ENCODE measurements around the gene NRXN3.

NRXN3 gene

GRCh38 chr14:79089576-79089975, 919.4 kb downstream of the NRXN3 start:
- TF ChIP-seq, protein P1, sequence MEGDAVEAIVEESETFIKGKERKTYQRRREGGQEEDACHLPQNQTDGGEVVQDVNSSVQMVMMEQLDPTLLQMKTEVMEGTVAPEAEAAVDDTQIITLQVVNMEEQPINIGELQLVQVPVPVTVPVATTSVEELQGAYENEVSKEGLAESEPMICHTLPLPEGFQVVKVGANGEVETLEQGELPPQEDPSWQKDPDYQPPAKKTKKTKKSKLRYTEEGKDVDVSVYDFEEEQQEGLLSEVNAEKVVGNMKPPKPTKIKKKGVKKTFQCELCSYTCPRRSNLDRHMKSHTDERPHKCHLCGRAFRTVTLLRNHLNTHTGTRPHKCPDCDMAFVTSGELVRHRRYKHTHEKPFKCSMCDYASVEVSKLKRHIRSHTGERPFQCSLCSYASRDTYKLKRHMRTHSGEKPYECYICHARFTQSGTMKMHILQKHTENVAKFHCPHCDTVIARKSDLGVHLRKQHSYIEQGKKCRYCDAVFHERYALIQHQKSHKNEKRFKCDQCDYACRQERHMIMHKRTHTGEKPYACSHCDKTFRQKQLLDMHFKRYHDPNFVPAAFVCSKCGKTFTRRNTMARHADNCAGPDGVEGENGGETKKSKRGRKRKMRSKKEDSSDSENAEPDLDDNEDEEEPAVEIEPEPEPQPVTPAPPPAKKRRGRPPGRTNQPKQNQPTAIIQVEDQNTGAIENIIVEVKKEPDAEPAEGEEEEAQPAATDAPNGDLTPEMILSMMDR (IDR thresholded peaks at IDR 0.05; ENCODE audit: insufficient read depth, low read depth, low read length, missing control alignments) = no peak
- H3K4me3 ChIP-seq (ENCODE audit: low read depth, low read length) = no peak overlapping the region
- DNase-seq (ENCODE audit: low read depth) = no peak

DNA sequence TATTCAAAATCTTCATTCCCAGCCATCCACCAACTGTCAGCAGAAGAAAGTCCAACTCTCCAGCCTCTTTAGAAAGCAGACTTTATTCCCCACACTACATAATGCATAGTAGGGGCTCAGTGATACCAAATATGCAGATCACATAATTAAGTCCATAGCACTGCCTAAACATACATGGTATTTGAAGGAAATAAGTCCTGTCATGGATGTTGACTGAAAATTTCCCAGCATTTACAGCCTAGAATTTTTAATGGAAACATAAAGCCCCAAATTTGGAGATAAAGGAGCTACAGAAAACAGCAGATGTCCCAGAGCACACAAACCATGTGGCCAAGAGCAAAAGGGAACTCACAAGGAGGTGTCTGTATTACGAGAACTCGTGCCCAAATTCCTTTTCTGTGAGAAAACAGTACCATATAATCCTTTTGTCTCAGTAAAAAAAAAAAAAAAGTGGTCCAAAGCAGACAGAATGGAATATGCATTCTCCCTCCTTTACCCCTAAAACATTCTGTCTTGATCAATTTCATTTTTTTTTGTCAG, 920.5 kb downstream of the NRXN3 start:
- H3K4me3 ChIP-seq (ENCODE audit: low read depth, low read length) = no peak overlapping the region
- TF ChIP-seq, protein P1 (IDR thresholded peaks at IDR 0.05; ENCODE audit: insufficient read depth, low read depth, low read length, missing control alignments) = no peak
- DNase-seq (ENCODE audit: low read depth) = no peak

DNA sequence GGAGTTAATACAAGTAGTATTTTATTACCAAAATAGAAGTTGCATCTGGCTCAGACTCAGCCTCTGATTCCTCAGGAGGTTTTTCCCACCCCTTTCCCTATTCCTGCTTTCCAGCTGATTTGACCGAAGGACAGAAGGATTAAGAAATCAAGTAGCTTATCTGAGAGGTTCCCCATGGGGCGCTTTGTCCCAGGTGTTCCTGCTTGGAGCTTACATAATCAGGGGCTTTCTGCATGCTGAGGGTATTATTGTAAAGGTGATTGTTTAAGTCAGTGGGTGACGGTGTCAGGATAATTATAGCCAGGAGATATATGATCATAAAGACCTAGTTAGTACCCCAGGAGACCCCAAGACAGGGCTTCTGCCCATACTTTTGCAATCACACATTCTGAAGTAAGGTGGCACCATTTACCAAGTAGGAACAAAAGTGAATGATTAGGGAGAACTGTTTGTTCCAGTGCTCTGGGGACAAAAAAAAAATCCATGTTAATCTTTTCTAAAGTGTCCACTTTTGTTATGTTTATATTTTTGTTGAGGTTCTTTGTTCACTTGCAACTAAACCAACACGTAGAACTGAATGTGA, 921.3 kb downstream of the NRXN3 start:
- no peak for DNase-seq (ENCODE audit: low read depth)
- no peak overlapping the region for H3K4me3 ChIP-seq (ENCODE audit: low read depth, low read length)
- TF ChIP-seq, protein P1 (IDR thresholded peaks at IDR 0.05; ENCODE audit: insufficient read depth, low read depth, low read length, missing control alignments) = no peak

- no peak overlapping the region for H3K4me3 ChIP-seq (ENCODE audit: low read depth, low read length)
- TF ChIP-seq, protein P1 (IDR thresholded peaks at IDR 0.05; ENCODE audit: insufficient read depth, low read depth, low read length, missing control alignments) = no peak
- DNase-seq (ENCODE audit: low read depth) = no peak
These were observed 923.4 kb downstream of the NRXN3 start for GRCh38 chr14:79093531-79093930.

- no peak overlapping the region for H3K4me3 ChIP-seq (ENCODE audit: low read depth, low read length)
- TF ChIP-seq, protein P1 (IDR thresholded peaks at IDR 0.05; ENCODE audit: insufficient read depth, low read depth, low read length, missing control alignments) = no peak
- no peak for DNase-seq (ENCODE audit: low read depth)
These were observed 924.8 kb downstream of the NRXN3 start for GRCh38 chr14:79094951-79095350.

- TF ChIP-seq, protein P1 (IDR thresholded peaks at IDR 0.05; ENCODE audit: insufficient read depth, low read depth, low read length, missing control alignments) = no peak
- DNase-seq (ENCODE audit: low read depth) = no peak
- H3K4me3 ChIP-seq (ENCODE audit: low read depth, low read length) = no peak overlapping the region
These were observed 926.6 kb downstream of the NRXN3 start for GRCh38 chr14:79096811-79097210.

- TF ChIP-seq, protein P1 (IDR thresholded peaks at IDR 0.05; ENCODE audit: insufficient read depth, low read depth, low read length, missing control alignments) = no peak
- no peak for DNase-seq (ENCODE audit: low read depth)
- H3K4me3 ChIP-seq (ENCODE audit: low read depth, low read length) = no peak overlapping the region
These were observed 928.2 kb downstream of the NRXN3 start for GRCh38 chr14:79098324-79098723.
